Testis (tissue), 2 donors: ENCODE data around the gene SPTA1.

Source experiments
- POLR2A ChIP-seq: fragments of 450-650 bp; IDR thresholded peaks from one replicate; pipeline ENCODE4 v1.6.1; 2017; ENCODE audit warnings: antibody characterized with exemption, mild to moderate bottlenecking, moderate library complexity
- TF ChIP-seq, protein P1 (sequence below), 3 experiments: fragments of 450-650 bp in 2 of 3; fragments of 200-600 bp in 1 of 3; sonication (generic) in 1 of 3; IDR thresholded peaks; one replicate each; pipeline ENCODE4 v1.5.1; 2016 to 2019; ENCODE audit warnings: antibody characterized with exemption in 3 of 3, mild to moderate bottlenecking in 2 of 3, moderate library complexity in 1 of 3

DNA sequence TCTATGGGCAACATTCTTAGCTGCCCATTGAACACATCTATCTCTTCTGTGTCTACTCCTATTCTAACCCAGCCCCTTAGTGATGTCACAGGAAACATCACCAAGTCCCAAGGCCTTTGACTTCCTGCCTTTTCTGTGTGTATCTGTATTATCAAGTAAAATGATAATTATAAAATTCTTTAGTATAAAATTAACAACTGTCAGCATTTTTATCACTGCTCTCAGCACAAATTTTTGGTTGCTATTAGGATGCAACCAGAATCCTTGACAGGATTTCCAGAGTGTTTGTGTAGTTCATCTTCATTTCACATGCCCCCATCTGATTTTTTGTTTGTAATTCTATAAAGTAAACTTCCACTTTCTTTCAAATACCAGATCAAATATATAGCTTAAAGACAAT, 47.6 kb downstream of the SPTA1 start:
- TF ChIP-seq, protein P1, sequence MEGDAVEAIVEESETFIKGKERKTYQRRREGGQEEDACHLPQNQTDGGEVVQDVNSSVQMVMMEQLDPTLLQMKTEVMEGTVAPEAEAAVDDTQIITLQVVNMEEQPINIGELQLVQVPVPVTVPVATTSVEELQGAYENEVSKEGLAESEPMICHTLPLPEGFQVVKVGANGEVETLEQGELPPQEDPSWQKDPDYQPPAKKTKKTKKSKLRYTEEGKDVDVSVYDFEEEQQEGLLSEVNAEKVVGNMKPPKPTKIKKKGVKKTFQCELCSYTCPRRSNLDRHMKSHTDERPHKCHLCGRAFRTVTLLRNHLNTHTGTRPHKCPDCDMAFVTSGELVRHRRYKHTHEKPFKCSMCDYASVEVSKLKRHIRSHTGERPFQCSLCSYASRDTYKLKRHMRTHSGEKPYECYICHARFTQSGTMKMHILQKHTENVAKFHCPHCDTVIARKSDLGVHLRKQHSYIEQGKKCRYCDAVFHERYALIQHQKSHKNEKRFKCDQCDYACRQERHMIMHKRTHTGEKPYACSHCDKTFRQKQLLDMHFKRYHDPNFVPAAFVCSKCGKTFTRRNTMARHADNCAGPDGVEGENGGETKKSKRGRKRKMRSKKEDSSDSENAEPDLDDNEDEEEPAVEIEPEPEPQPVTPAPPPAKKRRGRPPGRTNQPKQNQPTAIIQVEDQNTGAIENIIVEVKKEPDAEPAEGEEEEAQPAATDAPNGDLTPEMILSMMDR (IDR thresholded peaks at IDR 0.05) = no peak
- no peak for TF ChIP-seq POLR2A
